Smooth muscle cell (in vitro differentiated cells): ENCODE measurements around the gene CTCFL. TPM values are rescaled to one million over a fixed set of nuclear protein-coding genes. Genes with fewer than 3 reads are reported as not detected.

Experiments
- DNase-seq: peaks from one replicate; lab custom pipeline; 2025; ENCODE audit not compliant: unreplicated experiment; lab: John Stamatoyannopoulos, UW
- H2AFZ ChIP-seq: fragments of 200-600 bp; sonication (generic); 2 replicates; pipeline ENCODE4 v1.6.0; 2016; ENCODE audit warnings: antibody characterized with exemption, low read depth, mild to moderate bottlenecking
- H3F3A ChIP-seq: fragments of 200-600 bp; sonication (generic); 2 replicates; pipeline ENCODE4 v1.6.0; 2017; ENCODE audit warnings: antibody characterized with exemption, low read depth
- H3K27ac ChIP-seq: fragments of 200-600 bp; sonication (generic); 2 replicates; pipeline ENCODE4 v1.5.1; 2016; ENCODE audit warnings: low read depth, mild to moderate bottlenecking
- H3K27me3 ChIP-seq: fragments of 200-600 bp; sonication (generic); 2 replicates; pipeline ENCODE4 v1.6.1; 2016; ENCODE audit warnings: low read depth, mild to moderate bottlenecking
- H3K36me3 ChIP-seq: fragments of 200-600 bp; sonication (generic); 2 replicates; pipeline ENCODE4 v1.5.1; 2016; ENCODE audit warnings: low read depth
- H3K4me1 ChIP-seq: fragments of 200-600 bp; sonication (generic); 2 replicates; pipeline ENCODE4 v1.5.1; 2016; ENCODE audit warnings: low read depth
- H3K4me2 ChIP-seq: fragments of 200-600 bp; sonication (generic); 2 replicates; pipeline ENCODE4 v1.6.0; 2016; ENCODE audit warnings: mild to moderate bottlenecking
- H3K4me3 ChIP-seq: fragments of 200-600 bp; sonication (generic); 2 replicates; pipeline ENCODE4 v1.5.1; 2016; ENCODE audit warnings: mild to moderate bottlenecking
- H3K79me2 ChIP-seq: fragments of 200-600 bp; sonication (generic); 2 replicates; pipeline ENCODE4 v1.6.0; 2016; ENCODE audit warnings: low read depth, mild to moderate bottlenecking
- H3K9ac ChIP-seq: fragments of 200-600 bp; sonication (generic); 2 replicates; pipeline ENCODE4 v1.6.0; 2016; ENCODE audit warnings: low read depth
- H3K9me3 ChIP-seq: fragments of 200-600 bp; sonication (generic); replicated peaks from 2 replicates; pipeline ENCODE4 v1.5.1; 2016; ENCODE audit warnings: low read depth
- H4K20me1 ChIP-seq: fragments of 200-600 bp; sonication (generic); 2 replicates; pipeline ENCODE4 v1.6.0; 2016; ENCODE audit warnings: low read depth
- CTCF ChIP-seq: fragments of 200-600 bp; sonication (generic); IDR thresholded peaks from 2 replicates; pipeline ENCODE4 v1.5.1; 2017; ENCODE audit warnings: borderline replicate concordance, mild to moderate bottlenecking, antibody characterized with exemption; ENCODE audit not compliant: insufficient read depth, poor library complexity, severe bottlenecking
- WGBS: methylation state at CpG from one replicate; pipeline ENCODE4 v1.1.7; 2016; ENCODE audit warnings: low lambda C conversion rate; 5-methylcytosine and 5-hydroxymethylcytosine counted together
- polyA plus RNA-seq: library from polyadenylated mRNA; unstranded; fragments of >200 nt; fragmentation: Nextera tagmentation; extraction: Ambion mirVana; gene quantifications from 2 replicates; pipeline ENCODE4 v1.2.1, GENCODE V29; 2016
- total RNA-seq: library from RNA; depleted of rRNA; stranded (reverse); fragments of >200 nt; gene quantifications from 2 replicates; pipeline ENCODE4 v1.2.3, GENCODE V29; 2014

CTCFL gene
- total and polyA plus RNA-seq, 2 experiments from 2014 or later = not detected

DNA sequence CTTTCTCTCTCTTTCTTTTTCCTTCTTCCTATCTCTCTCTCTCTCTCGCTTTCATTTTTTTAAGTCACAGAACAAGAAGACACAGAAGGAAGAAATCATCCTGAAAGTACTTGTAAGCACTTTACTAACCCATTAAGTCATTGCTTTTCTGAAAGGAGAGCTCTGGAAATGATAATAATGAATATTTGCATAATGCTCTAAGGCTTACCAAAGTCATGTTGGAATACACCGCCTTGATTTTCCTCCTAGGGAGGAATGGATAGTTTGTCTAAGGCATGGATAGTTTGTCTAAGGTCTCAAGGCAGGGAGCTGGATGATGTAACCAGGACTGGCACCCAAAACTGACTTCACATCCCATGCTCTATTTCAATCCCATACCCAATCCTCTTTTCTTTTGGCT is 12.9 kb upstream of the CTCFL start:
- WGBS = 93% methylated on average over 2 of the region's 2 CpGs
- Histone ChIP-seq H2AFZ (no peak overlapping the region), H3K9me3 (no peaks in the 10 kb centered on the region), H3F3A (no peaks in the 10 kb centered on the region), H3K4me1 (peaks cover 5% of the 10 kb centered on the region), H3K27me3 (no peaks in the 10 kb centered on the region), H3K4me3 (no peak overlapping the region), H3K4me2 (no peak overlapping the region), H4K20me1 (no peaks in the 10 kb centered on the region), H3K27ac (no peak overlapping the region), H3K79me2 (no peaks in the 10 kb centered on the region), H3K9ac (no peak overlapping the region), H3K36me3 (no peaks in the 10 kb centered on the region)
- TF ChIP-seq CTCF = no peak
- DNase-seq = no peak

- no peaks in the 10 kb centered on the region for H4K20me1 ChIP-seq
- H3K9ac ChIP-seq = no peak overlapping the region
- WGBS = 66% methylated on average over 4 of the region's 4 CpGs
- H3K27me3 ChIP-seq = no peaks in the 10 kb centered on the region
- H3K79me2 ChIP-seq = no peaks in the 10 kb centered on the region
- no peaks in the 10 kb centered on the region for H3F3A ChIP-seq
- H3K4me3 ChIP-seq = no peak overlapping the region
- H3K27ac ChIP-seq = no peak overlapping the region
- DNase-seq = no peak
- H3K9me3 ChIP-seq = no peaks in the 10 kb centered on the region
- H2AFZ ChIP-seq = no peak overlapping the region
- peaks cover 5% of the 10 kb centered on the region for H3K4me1 ChIP-seq
- no peaks in the 10 kb centered on the region for H3K36me3 ChIP-seq
- TF ChIP-seq CTCF = no peak
- H3K4me2 ChIP-seq = no peak overlapping the region
These were observed 12.1 kb upstream of the CTCFL start for GRCh38 chr20:57536771-57537724.

DNA sequence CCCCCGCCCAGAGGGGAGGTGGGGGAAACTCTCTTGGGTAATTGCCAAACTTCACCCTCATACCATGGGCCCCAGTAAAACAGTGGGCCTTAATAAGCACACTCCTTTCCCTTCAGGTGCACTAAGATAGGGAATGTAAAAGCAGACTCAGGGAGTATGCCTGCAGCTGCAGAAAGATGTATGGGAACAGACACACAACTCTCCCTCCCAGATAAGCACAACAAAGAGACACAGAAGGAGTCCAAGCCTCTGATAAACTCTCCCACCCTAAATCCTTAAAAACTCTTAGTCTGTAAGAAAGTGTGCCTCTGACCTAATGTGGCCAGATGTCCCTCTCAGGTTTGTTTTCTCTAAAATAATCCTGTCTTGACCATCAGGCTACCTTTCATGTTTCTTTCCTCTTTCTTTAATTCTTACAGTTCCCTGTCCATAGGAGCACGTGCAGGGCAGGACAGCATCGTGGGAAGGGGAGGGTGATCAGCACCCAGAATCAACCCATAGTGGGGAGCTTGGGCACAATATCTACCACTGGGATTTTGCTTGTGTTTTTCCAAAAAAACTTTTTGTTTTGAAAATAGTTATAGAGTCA is 11.3 kb upstream of the CTCFL start:
- no peak overlapping the region for H3K4me2 ChIP-seq
- H3K4me3 ChIP-seq = no peak overlapping the region
- no peak for TF ChIP-seq CTCF
- no peak overlapping the region for H3K27ac ChIP-seq
- no peak for DNase-seq
- 82% methylated on average over 3 of the region's 3 CpGs for WGBS
- no peaks in the 10 kb centered on the region for H3F3A ChIP-seq
- no peaks in the 10 kb centered on the region for H3K27me3 ChIP-seq
- no peak overlapping the region for H3K9ac ChIP-seq
- H4K20me1 ChIP-seq = no peaks in the 10 kb centered on the region
- no peaks in the 10 kb centered on the region for H3K79me2 ChIP-seq
- no peak overlapping the region for H2AFZ ChIP-seq
- H3K36me3 ChIP-seq = no peaks in the 10 kb centered on the region
- H3K9me3 ChIP-seq = no peaks in the 10 kb centered on the region
- peaks cover 4% of the 10 kb centered on the region for H3K4me1 ChIP-seq
